H1 (cell line): ENCODE results near the gene SMOC2. TPM values are rescaled to one million over a fixed set of nuclear protein-coding genes. Genes with fewer than 3 reads are reported as not detected.

Experiments used
- CTCF ChIA-PET: fragments of 300-600 bp; sonication (Branson Sonifier 250); formaldehyde crosslinking; loops from one replicate; lab custom pipeline; 2021; ENCODE audit not compliant: partially characterized antibody; lab: Charles Lee
- POLR2A ChIA-PET: fragments of 300-600 bp; sonication (Branson Sonifier 250); formaldehyde crosslinking; loops from one replicate; lab custom pipeline; 2021; ENCODE audit warnings: inconsistent platforms; ENCODE audit not compliant: partially characterized antibody; lab: Charles Lee
- DNase-seq, 2 experiments: peaks; one replicate each; pipeline versions ENCODE4 v3.0.0 to v3.0.0-alpha.2; 2010 to 2022; ENCODE audit warnings: low spot score in 2 of 2, low read depth in 1 of 2, mixed read lengths in 1 of 2
- FAIRE-seq: peaks from 2 replicates; lab custom pipeline; 2011; peaks lifted over from hg19 to GRCh38; lab: Jason Lieb, UNC
- H2AFZ ChIP-seq: 2 replicates; pipeline ENCODE4 v1.8.1; 2012; ENCODE audit warnings: low read length, inconsistent platforms
- H2AK5ac ChIP-seq: 2 replicates; pipeline ENCODE4 v1.6.1; 2013; ENCODE audit warnings: low read depth, low read length
- H2BK120ac ChIP-seq: replicated peaks from 2 replicates; pipeline ENCODE3; 2013; ENCODE audit warnings: low read depth, low read length, inconsistent platforms
- H2BK12ac ChIP-seq: 2 replicates; pipeline ENCODE4 v1.6.1; 2013; ENCODE audit warnings: low read depth, low read length
- H2BK15ac ChIP-seq: 2 replicates; pipeline ENCODE4 v1.6.1; 2013; ENCODE audit warnings: low read length
- H2BK20ac ChIP-seq: 2 replicates; pipeline ENCODE4 v1.6.1; 2013; ENCODE audit warnings: low read length
- H2BK5ac ChIP-seq: 2 replicates; pipeline ENCODE4 v1.6.1; 2013; ENCODE audit warnings: low read depth, low read length
- H3K14ac ChIP-seq: 2 replicates; pipeline ENCODE4 v1.6.1; 2013; ENCODE audit warnings: inconsistent platforms; ENCODE audit not compliant: insufficient read length
- H3K18ac ChIP-seq: 2 replicates; pipeline ENCODE4 v1.6.1; 2013; ENCODE audit warnings: low read length; ENCODE audit errors: extremely low read depth
- H3K23ac ChIP-seq: 2 replicates; pipeline ENCODE4 v1.6.1; 2013; ENCODE audit warnings: inconsistent platforms; ENCODE audit not compliant: insufficient read length
- H3K23me2 ChIP-seq: 2 replicates; pipeline ENCODE4 v1.6.1; 2013; ENCODE audit warnings: low read depth, low read length
- H3K27ac ChIP-seq: 2 replicates; pipeline ENCODE4 v1.6.1; 2011; ENCODE audit warnings: low read depth, low read length, inconsistent platforms
- H3K27me3 ChIP-seq, 4 experiments: replicated peaks in 1 of 4; 1 replicate in 1 of 4; 2 replicates in 3 of 4; pipeline versions ENCODE4 v1.6.1 to v1.8.1; 2011 to 2013; ENCODE audit warnings: low read length in 3 of 4, mild to moderate bottlenecking in 3 of 4, inconsistent platforms in 2 of 4, mixed read lengths in 2 of 4, moderate library complexity in 1 of 4; ENCODE audit not compliant: control insufficient read depth in 3 of 4, insufficient read depth in 3 of 4; ENCODE audit errors: extremely low read depth in 1 of 4
- H3K36me3 ChIP-seq, 4 experiments: 2 replicates each; pipeline versions ENCODE4 v1.6.1 to v1.8.1; 2011 to 2013; ENCODE audit warnings: mild to moderate bottlenecking in 4 of 4, low read length in 3 of 4, moderate library complexity in 2 of 4, control low read depth in 1 of 4, inconsistent platforms in 1 of 4; ENCODE audit not compliant: insufficient read depth in 4 of 4, control insufficient read depth in 2 of 4
- H3K4ac ChIP-seq: replicated peaks from 2 replicates; pipeline ENCODE3; 2013; ENCODE audit warnings: low read length, low read depth, mixed read lengths, inconsistent platforms; ENCODE audit not compliant: insufficient read length
- H3K4me1 ChIP-seq, 4 experiments: replicated peaks in 1 of 4; 1 replicate in 1 of 4; 2 replicates in 3 of 4; pipeline versions ENCODE4 v1.6.1 to v1.8.1; 2011 to 2013; ENCODE audit warnings: low read length in 3 of 4, inconsistent platforms in 2 of 4, mixed read lengths in 1 of 4; ENCODE audit not compliant: insufficient read depth in 4 of 4, control insufficient read depth in 3 of 4
- H3K4me2 ChIP-seq, 2 experiments: 2 replicates each; pipeline versions ENCODE4 v1.6.1 to v1.8.1; 2011 to 2013; ENCODE audit warnings: low read depth in 2 of 2, low read length in 2 of 2, control low read depth in 1 of 2, inconsistent platforms in 1 of 2, mild to moderate bottlenecking in 1 of 2; ENCODE audit not compliant: insufficient read depth in 1 of 2
- H3K4me3 ChIP-seq, 4 experiments: fragments of 200-600, 300-600 bp in 1 of 4; sonication (generic), shearing (Covaris generic), sonication (Bioruptor Twin) in 1 of 4; 2 replicates each; pipeline versions ENCODE4 v1.5.1 to v1.8.1; 2011 to 2016; ENCODE audit warnings: low read length in 4 of 4, low read depth in 3 of 4, control low read depth in 2 of 4, inconsistent platforms in 2 of 4, mild to moderate bottlenecking in 2 of 4, mixed read lengths in 1 of 4, moderate library complexity in 1 of 4; ENCODE audit not compliant: insufficient read depth in 2 of 4; ENCODE audit errors: extremely low read depth in 1 of 4
- H3K56ac ChIP-seq: replicated peaks from 2 replicates; pipeline ENCODE3; 2013; ENCODE audit warnings: low read depth, mild to moderate bottlenecking, mixed read lengths, low read length, inconsistent platforms; ENCODE audit not compliant: insufficient read length
- H3K79me1 ChIP-seq: 2 replicates; pipeline ENCODE4 v1.6.1; 2013; ENCODE audit warnings: low read depth, low read length, control low read depth
- H3K79me2 ChIP-seq, 2 experiments: 2 replicates each; pipeline versions ENCODE4 v1.6.1 to v1.8.1; 2012 to 2013; ENCODE audit warnings: low read length in 2 of 2, mild to moderate bottlenecking in 2 of 2, inconsistent platforms in 1 of 2; ENCODE audit not compliant: insufficient read depth in 2 of 2, control insufficient read depth in 1 of 2
- H3K9ac ChIP-seq, 4 experiments: replicated peaks in 1 of 4; 1 replicate in 1 of 4; 2 replicates in 3 of 4; pipeline versions ENCODE4 v1.6.1 to v1.8.1; 2011 to 2013; ENCODE audit warnings: low read depth in 3 of 4, low read length in 3 of 4, control low read depth in 2 of 4, mild to moderate bottlenecking in 2 of 4, moderate library complexity in 2 of 4, inconsistent platforms in 1 of 4; ENCODE audit errors: extremely low read depth in 1 of 4
- H3K9me3 ChIP-seq, 2 experiments: 2 replicates each; pipeline versions ENCODE4 v1.6.1 to v1.8.1; 2012 to 2013; ENCODE audit warnings: mild to moderate bottlenecking in 2 of 2, moderate library complexity in 2 of 2, control low read depth in 1 of 2, inconsistent platforms in 1 of 2, low read depth in 1 of 2, low read length in 1 of 2, mixed read lengths in 1 of 2; ENCODE audit not compliant: insufficient read depth in 2 of 2
- H4K20me1 ChIP-seq, 2 experiments: replicated peaks in 1 of 2; 2 replicates each; pipeline versions ENCODE3 to v1.8.1; 2011 to 2013; ENCODE audit warnings: inconsistent platforms in 2 of 2, low read length in 2 of 2, mild to moderate bottlenecking in 1 of 2; ENCODE audit not compliant: insufficient read depth in 2 of 2, control insufficient read depth in 1 of 2
- H4K5ac ChIP-seq: 2 replicates; pipeline ENCODE4 v1.6.1; 2013; ENCODE audit warnings: low read length, low read depth, mixed read lengths, inconsistent platforms; ENCODE audit not compliant: insufficient read length
- H4K8ac ChIP-seq: 2 replicates; pipeline ENCODE4 v1.8.0; 2013; ENCODE audit warnings: mild to moderate bottlenecking, moderate library complexity, low read length, inconsistent platforms; ENCODE audit not compliant: insufficient read depth; ENCODE audit errors: extremely low read depth
- H4K91ac ChIP-seq: replicated peaks from 2 replicates; pipeline ENCODE3; 2013; ENCODE audit warnings: low read length, mixed read lengths, inconsistent platforms; ENCODE audit not compliant: insufficient read length
- SIX5 ChIP-seq: IDR thresholded peaks from 2 replicates; pipeline ENCODE4 v1.6.1; 2011; ENCODE audit warnings: mild to moderate bottlenecking, low read depth, low read length
- SP1 ChIP-seq: IDR thresholded peaks from 2 replicates; pipeline ENCODE4 v1.6.1; 2011; ENCODE audit warnings: low read depth, low read length
- WGBS, 2 experiments: shearing (Covaris generic) in 1 of 2; methylation state at CpG; one replicate each; pipeline versions ENCODE4 v1.1.6 to v1.1.7; 2013 to 2015; ENCODE audit warnings: low lambda C conversion rate in 2 of 2, mixed read lengths in 2 of 2, inconsistent platforms in 1 of 2, low coverage in 1 of 2, missing lambda C conversion rate in 1 of 2; ENCODE audit not compliant: insufficient replicate concordance in 2 of 2, insufficient coverage in 1 of 2, insufficient read length in 1 of 2; ENCODE audit errors: extremely low coverage in 1 of 2, missing lambda C conversion rate in 1 of 2; 5-methylcytosine and 5-hydroxymethylcytosine counted together
- polyA plus RNA-seq, 7 experiments: library from polyadenylated mRNA; depleted of rRNA in 3 of 7; stranded (reverse) in 5 of 7; unstranded in 2 of 7; fragments of >200 nt in 5 of 7; fragments of 200-250 nt in 2 of 7; gene quantifications; 1 replicate in 5 of 7; 2 replicates in 1 of 7; 4 replicates in 1 of 7; pipeline versions ENCODE4 v1.2.1 to v1.2.3, GENCODE V29; 2011 to 2013; ENCODE audit warnings: missing spikeins in 2 of 7, mixed read lengths in 2 of 7
- total RNA-seq: library from RNA; stranded (reverse); fragmentation: NEBNext Ultra II Directional; extraction: Animal tissue kit (Norgen Biotek cat#: 25700); gene quantifications from 2 replicates; pipeline ENCODE4 v1.2.1, GENCODE V29; 2021

SMOC2 gene
- total and polyA plus RNA-seq, 2 of the 8 experiments (the other 6 are each of a cell fraction or from before 2014, with no cell fraction given), result 7.7 to 8.5 TPM

GRCh38 chr6:168415098-168415992, 25.6 kb upstream of the SMOC2 start:
- no peaks in the 10 kb centered on the region for H4K20me1 ChIP-seq
- H3K36me3 ChIP-seq, result no peaks in the 10 kb centered on the region
- H3K9me3 ChIP-seq, result no peaks in the 10 kb centered on the region
- no peak overlapping the region for H4K5ac ChIP-seq
- H3K4me3 ChIP-seq, result no peak overlapping the region
- H3K4ac ChIP-seq, result no peak overlapping the region
- no peak overlapping the region for H3K27ac ChIP-seq
- H3K79me1 ChIP-seq, result no peaks in the 10 kb centered on the region
- POLR2A ChIA-PET, result no interaction called here
- H2AK5ac ChIP-seq, result no peak overlapping the region
- no peak overlapping the region for H4K91ac ChIP-seq
- H2BK12ac ChIP-seq, result no peak overlapping the region
- no peaks in the 10 kb centered on the region for H3K79me2 ChIP-seq
- no peak overlapping the region for H2BK120ac ChIP-seq
- no peak overlapping the region for H3K56ac ChIP-seq
- no peak overlapping the region for H3K9ac ChIP-seq
- H2BK5ac ChIP-seq, result no peak overlapping the region
- CTCF ChIA-PET, result interaction anchor here (0.7 to 1.7 kb wide), 5 partner anchors 12 to 126 kb away, joined by 3 to 4 read pairs (median 3); no protein-coding TSS in a partner anchor
- H4K8ac ChIP-seq, result no peak overlapping the region
- H3K27me3 ChIP-seq, result no peaks in the 10 kb centered on the region; a peak in 1 of 7 replicates
- H2AFZ ChIP-seq, result no peak overlapping the region
- no peaks in the 10 kb centered on the region for H3K23me2 ChIP-seq
- H3K23ac ChIP-seq, result no peak overlapping the region
- H3K4me2 ChIP-seq, result no peak overlapping the region
- H2BK15ac ChIP-seq, result no peak overlapping the region
- peak in 1 of 2 experiments; percentile 34 for DNase-seq
- no peak overlapping the region for H3K14ac ChIP-seq
- no peak overlapping the region for H2BK20ac ChIP-seq
- H3K18ac ChIP-seq, result no peak overlapping the region
- FAIRE-seq, result no peak
- peaks cover 0 to 6% (median 1%) of the 10 kb centered on the region in 4 experiments; a peak in 4 of 7 replicates for H3K4me1 ChIP-seq
- 88% methylated on average over 26 of the region's 26 CpGs; no CpG with 5 or more reads in 1 of the 2 experiments for WGBS, 2 experiments
- TF ChIP-seq SIX5, result no peak
- TF ChIP-seq SP1, result no peak
